HepG2 (cell line): ENCODE data around the gene WDFY1. TPM values are rescaled to one million over a fixed set of nuclear protein-coding genes. Genes with fewer than 3 reads are reported as not detected.
"Not testable (repeated sequence)": the region's sequence is repeated elsewhere in the genome, so short reads cannot be mapped to it uniquely, and the experiment has no call there.

Experiments
- ATAC-seq: fragments of 200-7000 bp; cut with Tn5 transposase; 3 replicates; pipeline ENCODE4 v1.9.1; 2020; ENCODE audit warnings: mild to moderate bottlenecking, moderate library complexity
- BruUV-seq: library from RNA; stranded (reverse); fragments of 400-500 nt; replicated peaks from 2 replicates; lab custom pipeline; 2021; lab: Mats Ljungman, UMichigan
- CTCF ChIA-PET: fragments of 300-600 bp; formaldehyde crosslinking; extraction: SDS; loops from one replicate; lab custom pipeline; 2021; ENCODE audit warnings: low total read pairs, inconsistent platforms, low intra/inter-chr PET ratio; lab: Yijun Ruan, JAX
- POLR2A ChIA-PET: fragments of 350-600 bp; sonication (Branson Sonifier 250); formaldehyde crosslinking; loops from one replicate; lab custom pipeline; 2020; ENCODE audit warnings: antibody characterized with exemption, inconsistent platforms; lab: Yijun Ruan, JAX
- DNase-seq: peaks from one replicate; pipeline ENCODE4 v3.0.0-alpha.2; 2015; ENCODE audit warnings: low spot score
- FAIRE-seq: peaks from 3 replicates; lab custom pipeline; 2011; peaks lifted over from hg19 to GRCh38; lab: Jason Lieb, UNC
- H2AFZ ChIP-seq: one replicate; pipeline ENCODE4 v1.6.1; 2011; ENCODE audit warnings: low read length, inconsistent platforms
- H3K27ac ChIP-seq: fragments of 300-600 bp; 3 replicates; pipeline ENCODE4 v1.8.0; 2011; ENCODE audit warnings: mixed run types, mild to moderate bottlenecking, mixed read lengths, low read length, inconsistent platforms; ENCODE audit not compliant: insufficient read depth; ENCODE audit errors: extremely low read length
- H3K27me3 ChIP-seq, 2 experiments: fragments of 200-600 bp in 1 of 2; 2 replicates in 1 of 2; 3 replicates in 1 of 2; pipeline versions ENCODE4 v1.6.0 to v1.8.0; 2011; ENCODE audit warnings: low read length in 2 of 2, mild to moderate bottlenecking in 2 of 2, moderate library complexity in 2 of 2, inconsistent platforms in 1 of 2; ENCODE audit not compliant: insufficient read depth in 2 of 2, control insufficient read depth in 1 of 2
- H3K36me3 ChIP-seq, 2 experiments: fragments of 200-600 bp in 1 of 2; replicated peaks in 1 of 2; 2 replicates in 1 of 2; 3 replicates in 1 of 2; pipeline versions ENCODE4 v1.5.1 to v1.8.0; 2011; ENCODE audit warnings: low read length in 2 of 2, inconsistent platforms in 1 of 2; ENCODE audit not compliant: insufficient read depth in 2 of 2, control insufficient read depth in 1 of 2
- H3K4me1 ChIP-seq: 2 replicates; pipeline ENCODE4 v1.5.1; 2012; ENCODE audit warnings: low read length, inconsistent platforms; ENCODE audit not compliant: insufficient read depth
- H3K4me2 ChIP-seq: 2 replicates; pipeline ENCODE4 v1.6.0; 2011; ENCODE audit warnings: low read depth, low read length, inconsistent platforms
- H3K4me3 ChIP-seq, 3 experiments: fragments of 200-600 bp in 1 of 3; sonication (generic), shearing (Covaris generic) in 1 of 3; replicated peaks in 1 of 3; 2 replicates each; pipeline ENCODE4 v1.5.1; 2011 to 2016; ENCODE audit warnings: low read length in 3 of 3, inconsistent platforms in 2 of 3, low read depth in 2 of 3, mild to moderate bottlenecking in 2 of 3, control low read depth in 1 of 3, mixed read lengths in 1 of 3; ENCODE audit not compliant: insufficient read depth in 1 of 3
- H3K79me2 ChIP-seq: one replicate; pipeline ENCODE4 v1.6.1; 2011; ENCODE audit warnings: low read length, inconsistent platforms; ENCODE audit not compliant: insufficient read depth
- H3K9ac ChIP-seq: 2 replicates; pipeline ENCODE4 v1.6.0; 2011; ENCODE audit warnings: mild to moderate bottlenecking, low read depth, low read length, inconsistent platforms; ENCODE audit not compliant: insufficient read depth
- H3K9me3 ChIP-seq: 2 replicates; pipeline ENCODE4 v1.5.1; 2012; ENCODE audit warnings: mild to moderate bottlenecking, low read length
- H4K20me1 ChIP-seq: 2 replicates; pipeline ENCODE4 v1.6.0; 2011; ENCODE audit warnings: inconsistent platforms, mild to moderate bottlenecking, low read length, moderate library complexity; ENCODE audit not compliant: insufficient read depth
- ZMYM3 ChIP-seq: sonication (generic); formaldehyde crosslinking; IDR thresholded peaks from 2 replicates; pipeline ENCODE4 v1.5.1; 2020; ENCODE audit warnings: mild to moderate bottlenecking, missing genetic modification reagents
- ZNF260 ChIP-seq: sonication (generic); formaldehyde crosslinking; IDR thresholded peaks from 2 replicates; pipeline ENCODE4 v1.4.0; 2020; ENCODE audit warnings: missing genetic modification reagents, low read depth, mild to moderate bottlenecking, borderline replicate concordance
- WGBS: methylation state at CpG from one replicate; pipeline ENCODE4 v1.1.6; 2017; ENCODE audit warnings: low lambda C conversion rate; 5-methylcytosine and 5-hydroxymethylcytosine counted together
- in situ Hi-C: cut with HindIII; loops from 2 replicates; pipeline ENCODE4 v1.10.0; 2017; ENCODE audit warnings: low pct_unique_long_range_greater_than_20kb; ENCODE audit not compliant: extremely low pct_ligation_motif_present
- intact Hi-C: fragments of 100-400 bp; cut with micrococcal nuclease; formaldehyde crosslinking; loops from one replicate; pipeline ENCODE4 v1.10.0; 2022; ENCODE audit not compliant: unreplicated experiment
- polyA plus RNA-seq, 8 experiments: library from polyadenylated mRNA; depleted of rRNA in 3 of 8; stranded (reverse) in 7 of 8; unstranded in 1 of 8; fragments of >200 nt; fragmentation: Illumina TruSeq in 4 of 8; extraction: Trizol in 4 of 8; gene quantifications; 2 replicates each; pipeline versions ENCODE4 v1.2.1 to v1.2.3, GENCODE V29; 2011 to 2016; ENCODE audit warnings: low read depth in 4 of 8, missing spikeins in 1 of 8, mixed read lengths in 1 of 8; ENCODE audit not compliant: insufficient read depth in 1 of 8
- total RNA-seq, 5 experiments: library from RNA; depleted of rRNA; stranded (reverse); fragments of >200 nt; fragmentation: Illumina TruSeq; extraction: Trizol; gene quantifications; 2 replicates each; pipeline ENCODE4 v1.2.3, GENCODE V29; 2016; ENCODE audit warnings: low read depth in 1 of 5

Gene WDFY1
- total and polyA plus RNA-seq, 2 of the 13 experiments (the other 11 are each of a cell fraction or from before 2014, with no cell fraction given) = 77.0 to 78.4 TPM

DNA sequence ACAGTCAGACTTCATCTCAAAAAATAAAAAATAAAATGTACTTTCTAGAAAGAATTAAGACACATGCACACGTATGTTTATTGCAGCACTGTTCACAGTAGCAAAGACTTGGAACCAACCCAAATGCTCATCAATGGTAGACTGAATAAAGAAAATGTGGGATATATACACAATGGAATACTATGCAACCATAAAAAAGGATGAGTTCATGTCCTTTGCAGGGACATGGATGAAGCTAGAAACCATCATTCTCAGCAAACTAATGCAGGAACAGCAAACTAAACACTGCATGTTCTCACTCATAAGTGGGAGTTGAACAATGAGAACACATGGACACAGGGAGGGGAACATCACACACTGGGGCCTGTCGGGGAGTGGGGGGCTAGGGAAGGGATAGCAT lies 72.4 kb downstream of the WDFY1 start:
- intact Hi-C loops, H3K27ac ChIP-seq, BruUV-seq, H3K79me2 ChIP-seq, H3K4me2 ChIP-seq, H3K9me3 ChIP-seq, ATAC-seq, in situ Hi-C loops, CTCF ChIA-PET, DNase-seq, H3K27me3 ChIP-seq, H3K9ac ChIP-seq, H3K4me3 ChIP-seq, FAIRE-seq, H4K20me1 ChIP-seq, H2AFZ ChIP-seq: not testable (repeated sequence)
- POLR2A ChIA-PET = interaction anchor here (1.1 to 1.6 kb wide), 2 partner anchors 11 to 57 kb away, joined by 3 to 4 read pairs; no protein-coding TSS in a partner anchor
- 99% methylated on average over 2 of the region's 2 CpGs for WGBS
- peaks cover 5 to 15% of the 10 kb centered on the region in 2 experiments for H3K36me3 ChIP-seq
- TF ChIP-seq ZMYM3 (CRISPR knock-in tag) = 0 out of 2 replicates have a peak, but pooled peaks have one; percentile 14
- TF ChIP-seq ZNF260 (CRISPR knock-in tag) = 0 out of 2 replicates have a peak, but pooled peaks have one; percentile 86
- peaks cover 16% of the 10 kb centered on the region for H3K4me1 ChIP-seq

DNA sequence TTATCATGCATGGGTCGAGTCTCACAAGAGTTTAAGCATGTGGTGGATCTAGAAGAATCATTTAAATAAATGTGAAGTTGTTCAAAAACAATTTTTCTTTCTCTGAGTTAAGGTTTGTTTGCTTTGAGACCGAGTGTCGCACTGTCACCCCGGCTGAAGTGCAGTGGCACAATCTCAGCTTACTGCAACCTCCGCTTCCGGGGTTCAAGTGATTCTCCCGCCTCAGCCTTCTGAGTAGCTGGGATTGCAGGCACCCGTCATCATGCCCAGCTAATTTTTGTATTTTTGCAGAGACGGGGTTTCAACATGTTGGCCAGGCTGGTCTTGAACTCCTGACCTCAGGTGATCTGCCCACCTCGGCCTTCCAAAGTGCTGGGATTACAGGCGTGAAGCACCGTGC lies 73.5 kb downstream of the WDFY1 start:
- CTCF ChIA-PET, in situ Hi-C loops, BruUV-seq, H3K27me3 ChIP-seq, ATAC-seq, DNase-seq, H2AFZ ChIP-seq, H3K79me2 ChIP-seq, H3K9ac ChIP-seq, H3K4me2 ChIP-seq, H3K4me3 ChIP-seq, FAIRE-seq, H3K27ac ChIP-seq, intact Hi-C loops, H3K36me3 ChIP-seq, H3K9me3 ChIP-seq, H4K20me1 ChIP-seq: not testable (repeated sequence)
- WGBS = 96% methylated on average over 12 of the region's 12 CpGs
- POLR2A ChIA-PET = interaction anchor here (0.6 to 1.1 kb wide), 2 partner anchors 10 to 58 kb away, joined by 3 read pairs; no protein-coding TSS in a partner anchor
- H3K4me1 ChIP-seq = peaks cover 16% of the 10 kb centered on the region
